GM23338 (cell line): ENCODE results near the gene COL25A1. TPM values are rescaled to one million over a fixed set of nuclear protein-coding genes. Genes with fewer than 3 reads are reported as not detected.

ENCODE experiments used
- ATAC-seq: fragments of 200-7000 bp; cut with Tn5 transposase; 3 replicates; pipeline ENCODE4 v1.9.1; 2020
- DNase-seq: peaks from one replicate; pipeline ENCODE4 v3.0.0-alpha.2; 2015; ENCODE audit warnings: low spot score
- H2AFZ ChIP-seq: fragments of 200-600 bp; sonication (generic); 2 replicates; pipeline ENCODE4 v1.8.0; 2016; ENCODE audit warnings: antibody characterized with exemption, mild to moderate bottlenecking, moderate library complexity
- H3F3A ChIP-seq: fragments of 200-600 bp; sonication (generic); replicated peaks from 2 replicates; pipeline ENCODE4 v1.8.0; 2017; ENCODE audit warnings: antibody characterized with exemption, mixed run types, low read depth
- H3K27ac ChIP-seq: fragments of 200-600 bp; sonication (generic); 2 replicates; pipeline ENCODE4 v1.6.1; 2016; ENCODE audit warnings: low read depth
- H3K27me3 ChIP-seq: fragments of 200-600 bp; sonication (generic); 2 replicates; pipeline ENCODE4 v1.8.0; 2016; ENCODE audit warnings: mild to moderate bottlenecking, mixed run types, moderate library complexity; ENCODE audit not compliant: insufficient read depth
- H3K36me3 ChIP-seq: fragments of 200-600 bp; sonication (generic); 2 replicates; pipeline ENCODE4 v1.8.0; 2016; ENCODE audit warnings: mild to moderate bottlenecking; ENCODE audit not compliant: insufficient read depth
- H3K4me1 ChIP-seq: fragments of 200-600 bp; sonication (generic); 2 replicates; pipeline ENCODE4 v1.8.0; 2016; ENCODE audit warnings: mild to moderate bottlenecking, moderate library complexity; ENCODE audit not compliant: insufficient read depth
- H3K4me2 ChIP-seq: fragments of 200-600 bp; sonication (generic); 2 replicates; pipeline ENCODE4 v1.7.1; 2017; ENCODE audit warnings: mixed run types
- H3K4me3 ChIP-seq: fragments of 200-600 bp; sonication (generic); 2 replicates; pipeline ENCODE4 v1.6.1; 2016; ENCODE audit warnings: mixed run types
- H3K79me2 ChIP-seq: fragments of 200-600 bp; sonication (generic); replicated peaks from 2 replicates; pipeline ENCODE4 v1.8.0; 2017; ENCODE audit warnings: mild to moderate bottlenecking; ENCODE audit not compliant: insufficient read depth
- H3K9me2 ChIP-seq: fragments of 200-600 bp; sonication (generic); 2 replicates; pipeline ENCODE4 v1.8.0; 2017; ENCODE audit not compliant: insufficient read depth
- H4K20me1 ChIP-seq: fragments of 200-600 bp; sonication (generic); replicated peaks from 2 replicates; pipeline ENCODE4 v1.8.0; 2017; ENCODE audit warnings: mild to moderate bottlenecking; ENCODE audit not compliant: insufficient read depth
- H3K27ac Mint-ChIP-seq: 2 replicates; pipeline ENCODE4 v1.8.0; 2020; ENCODE audit warnings: inconsistent platforms, mild to moderate bottlenecking, moderate library complexity, mixed read lengths
- H3K27me3 Mint-ChIP-seq: 3 replicates; pipeline ENCODE4 v1.8.0; 2022; ENCODE audit warnings: low read depth, mild to moderate bottlenecking, moderate library complexity, mixed read lengths, inconsistent platforms; ENCODE audit not compliant: insufficient read depth, poor library complexity
- H3K36me3 Mint-ChIP-seq: 3 replicates; pipeline ENCODE4 v1.8.0; 2021; ENCODE audit warnings: low read depth, mild to moderate bottlenecking, inconsistent platforms, moderate library complexity, mixed read lengths
- H3K4me1 Mint-ChIP-seq: 3 replicates; pipeline ENCODE4 v1.8.0; 2020; ENCODE audit warnings: mild to moderate bottlenecking, inconsistent platforms, mixed read lengths
- H3K4me3 Mint-ChIP-seq: 3 replicates; pipeline ENCODE4 v1.8.0; 2021; ENCODE audit warnings: moderate library complexity, mild to moderate bottlenecking, inconsistent platforms, mixed read lengths
- H3K9me3 Mint-ChIP-seq: 3 replicates; pipeline ENCODE4 v1.8.0; 2020; ENCODE audit warnings: moderate library complexity, mild to moderate bottlenecking, inconsistent platforms, mixed read lengths
- CTCF ChIP-seq, 2 experiments: fragments of 200-600 bp in 1 of 2; sonication (generic) in 1 of 2; conservative IDR thresholded peaks; 2 replicates each; pipeline versions ENCODE4 v1.5.1 to v1.6.1; 2016 to 2017; ENCODE audit warnings: antibody characterized with exemption in 2 of 2, low read depth in 2 of 2, mild to moderate bottlenecking in 2 of 2, moderate library complexity in 1 of 2
- ETS1 ChIP-seq: IDR thresholded peaks from 2 replicates; pipeline ENCODE4 v1.6.1; 2016; ENCODE audit warnings: antibody characterized with exemption
- EZH2phosphoT487 ChIP-seq: fragments of 200-600 bp; sonication (generic); IDR thresholded peaks from one replicate; pipeline ENCODE4 v1.8.1; 2018; ENCODE audit warnings: antibody characterized with exemption; ENCODE audit not compliant: unreplicated experiment
- JUNB ChIP-seq: IDR thresholded peaks from one replicate; pipeline ENCODE4 v1.6.1; 2016; ENCODE audit warnings: antibody characterized with exemption; ENCODE audit not compliant: unreplicated experiment
- REST ChIP-seq: IDR thresholded peaks from one replicate; pipeline ENCODE4 v1.6.1; 2018; ENCODE audit warnings: antibody characterized with exemption; ENCODE audit not compliant: unreplicated experiment
- ZNF114 ChIP-seq: fragments of 250-450 bp; sonication (Bioruptor Pico); IDR thresholded peaks from 2 replicates; pipeline ENCODE4 v1.5.0; 2020; ENCODE audit warnings: mild to moderate bottlenecking, moderate library complexity
- polyA plus RNA-seq: library from polyadenylated mRNA; unstranded; fragments of >200 nt; fragmentation: Nextera tagmentation; extraction: Ambion mirVana; gene quantifications from 2 replicates; pipeline ENCODE4 v1.2.1, GENCODE V29; 2016
- total RNA-seq: library from RNA; depleted of rRNA; stranded (reverse); fragments of >200 nt; shearing (Covaris generic); gene quantifications from 2 replicates; pipeline ENCODE4 v1.2.3, GENCODE V29; 2014; rRNA removed

The COL25A1 gene
- total and polyA plus RNA-seq, 2 experiments from 2014 or later, result 3.9 to 5.6 TPM

- TF ChIP-seq REST (no peak), JUNB (no peak), ZNF114 (CRISPR knock-in tag) (no peak), EZH2phosphoT487 (no peak)
Measured at GRCh38 chr4:108763226-108763593, 539.2 kb downstream of the COL25A1 start (continued).

GRCh38 chr4:108762559-108763225 is 539.8 kb downstream of the COL25A1 start, which contains the start of gene ETNPPL:
Gene ETNPPL (minus strand): TSS chr4:108763053. CDS start chr4:108762898, 155 bp downstream.
- peaks cover 32% of the 10 kb centered on the region for H3K27me3 ChIP-seq
- H3K4me3 ChIP-seq, result peak within 1 kb of the TSS; percentile 91
- ATAC-seq, result peak; percentile 89
- Mint-ChIP-seq H3K4me1 (peaks cover 11% of the 10 kb centered on the region), H3K27me3 (peaks cover 20% of the 10 kb centered on the region), H3K27ac (no peak within 1 kb of the TSS), H3K36me3 (no peaks in the 10 kb centered on the region), H3K9me3 (no peaks in the 10 kb centered on the region), H3K4me3 (peak within 1 kb of the TSS; percentile 78)
- DNase-seq, result peak; percentile 88
- peak within 1 kb of the TSS; percentile 100 for H2AFZ ChIP-seq
- H3K9me2 ChIP-seq, result no peaks in the 10 kb centered on the region
- H3F3A ChIP-seq, result peaks cover 7% of the 10 kb centered on the region; the same call in 1 of the 2 replicates
- no peak within 1 kb of the TSS for H3K27ac ChIP-seq
- H3K4me2 ChIP-seq, result peak within 1 kb of the TSS; percentile 99
- H3K79me2 ChIP-seq, result no peaks in the 10 kb centered on the region
- TF ChIP-seq ETS1 (no peak; the same call in 1 of the 2 replicates), CTCF (conservative IDR thresholded peaks at IDR 0.05; ENCODE audit: low read depth in 2 of 2) (peak in 1 of 2 experiments; percentile 20; a peak in 1 of 4 replicates), ZNF114 (CRISPR knock-in tag) (no peak)
- no peaks in the 10 kb centered on the region for H3K36me3 ChIP-seq
- peaks cover 12% of the 10 kb centered on the region for H3K4me1 ChIP-seq
- no peaks in the 10 kb centered on the region for H4K20me1 ChIP-seq

Other genes with a start within 250 kb of the COL25A1 start
- gene SEC24B, start 131.2 kb upstream of the COL25A1 start, total RNA-seq, result 30.1 and 32.8 TPM in 2 replicates
- 9.2 and 9.4 TPM in 2 replicates for gene SEC24B, start 131.2 kb upstream of the COL25A1 start, polyA plus RNA-seq